H1 (cell line): ENCODE measurements around the gene KANSL1. TPM values are rescaled to one million over a fixed set of nuclear protein-coding genes. Genes with fewer than 3 reads are reported as not detected.

Experiments
- CTCF ChIA-PET: fragments of 300-600 bp; sonication (Branson Sonifier 250); formaldehyde crosslinking; loops from one replicate; lab custom pipeline; 2021; ENCODE audit not compliant: partially characterized antibody; lab: Charles Lee
- POLR2A ChIA-PET: fragments of 300-600 bp; sonication (Branson Sonifier 250); formaldehyde crosslinking; loops from one replicate; lab custom pipeline; 2021; ENCODE audit warnings: inconsistent platforms; ENCODE audit not compliant: partially characterized antibody; lab: Charles Lee
- DNase-seq, 2 experiments: peaks; one replicate each; pipeline versions ENCODE4 v3.0.0 to v3.0.0-alpha.2; 2010 to 2022; ENCODE audit warnings: low spot score in 2 of 2, low read depth in 1 of 2, mixed read lengths in 1 of 2
- FAIRE-seq: peaks from 2 replicates; lab custom pipeline; 2011; peaks lifted over from hg19 to GRCh38; lab: Jason Lieb, UNC
- H2AFZ ChIP-seq: 2 replicates; pipeline ENCODE4 v1.8.1; 2012; ENCODE audit warnings: low read length, inconsistent platforms
- H2AK5ac ChIP-seq: 2 replicates; pipeline ENCODE4 v1.6.1; 2013; ENCODE audit warnings: low read depth, low read length
- H2BK120ac ChIP-seq: replicated peaks from 2 replicates; pipeline ENCODE3; 2013; ENCODE audit warnings: low read depth, low read length, inconsistent platforms
- H2BK12ac ChIP-seq: 2 replicates; pipeline ENCODE4 v1.6.1; 2013; ENCODE audit warnings: low read depth, low read length
- H2BK15ac ChIP-seq: 2 replicates; pipeline ENCODE4 v1.6.1; 2013; ENCODE audit warnings: low read length
- H2BK20ac ChIP-seq: 2 replicates; pipeline ENCODE4 v1.6.1; 2013; ENCODE audit warnings: low read length
- H2BK5ac ChIP-seq: 2 replicates; pipeline ENCODE4 v1.6.1; 2013; ENCODE audit warnings: low read depth, low read length
- H3K14ac ChIP-seq: 2 replicates; pipeline ENCODE4 v1.6.1; 2013; ENCODE audit warnings: inconsistent platforms; ENCODE audit not compliant: insufficient read length
- H3K18ac ChIP-seq: 2 replicates; pipeline ENCODE4 v1.6.1; 2013; ENCODE audit warnings: low read length; ENCODE audit errors: extremely low read depth
- H3K23ac ChIP-seq: 2 replicates; pipeline ENCODE4 v1.6.1; 2013; ENCODE audit warnings: inconsistent platforms; ENCODE audit not compliant: insufficient read length
- H3K23me2 ChIP-seq: 2 replicates; pipeline ENCODE4 v1.6.1; 2013; ENCODE audit warnings: low read depth, low read length
- H3K27ac ChIP-seq: 2 replicates; pipeline ENCODE4 v1.6.1; 2011; ENCODE audit warnings: low read depth, low read length, inconsistent platforms
- H3K27me3 ChIP-seq, 4 experiments: replicated peaks in 1 of 4; 1 replicate in 1 of 4; 2 replicates in 3 of 4; pipeline versions ENCODE4 v1.6.1 to v1.8.1; 2011 to 2013; ENCODE audit warnings: low read length in 3 of 4, mild to moderate bottlenecking in 3 of 4, inconsistent platforms in 2 of 4, mixed read lengths in 2 of 4, moderate library complexity in 1 of 4; ENCODE audit not compliant: control insufficient read depth in 3 of 4, insufficient read depth in 3 of 4; ENCODE audit errors: extremely low read depth in 1 of 4
- H3K36me3 ChIP-seq, 4 experiments: 2 replicates each; pipeline versions ENCODE4 v1.6.1 to v1.8.1; 2011 to 2013; ENCODE audit warnings: mild to moderate bottlenecking in 4 of 4, low read length in 3 of 4, moderate library complexity in 2 of 4, control low read depth in 1 of 4, inconsistent platforms in 1 of 4; ENCODE audit not compliant: insufficient read depth in 4 of 4, control insufficient read depth in 2 of 4
- H3K4ac ChIP-seq: replicated peaks from 2 replicates; pipeline ENCODE3; 2013; ENCODE audit warnings: low read length, low read depth, mixed read lengths, inconsistent platforms; ENCODE audit not compliant: insufficient read length
- H3K4me1 ChIP-seq, 4 experiments: replicated peaks in 1 of 4; 1 replicate in 1 of 4; 2 replicates in 3 of 4; pipeline versions ENCODE4 v1.6.1 to v1.8.1; 2011 to 2013; ENCODE audit warnings: low read length in 3 of 4, inconsistent platforms in 2 of 4, mixed read lengths in 1 of 4; ENCODE audit not compliant: insufficient read depth in 4 of 4, control insufficient read depth in 3 of 4
- H3K4me2 ChIP-seq, 2 experiments: 2 replicates each; pipeline versions ENCODE4 v1.6.1 to v1.8.1; 2011 to 2013; ENCODE audit warnings: low read depth in 2 of 2, low read length in 2 of 2, control low read depth in 1 of 2, inconsistent platforms in 1 of 2, mild to moderate bottlenecking in 1 of 2; ENCODE audit not compliant: insufficient read depth in 1 of 2
- H3K4me3 ChIP-seq, 4 experiments: fragments of 200-600, 300-600 bp in 1 of 4; sonication (generic), shearing (Covaris generic), sonication (Bioruptor Twin) in 1 of 4; 2 replicates each; pipeline versions ENCODE4 v1.5.1 to v1.8.1; 2011 to 2016; ENCODE audit warnings: low read length in 4 of 4, low read depth in 3 of 4, control low read depth in 2 of 4, inconsistent platforms in 2 of 4, mild to moderate bottlenecking in 2 of 4, mixed read lengths in 1 of 4, moderate library complexity in 1 of 4; ENCODE audit not compliant: insufficient read depth in 2 of 4; ENCODE audit errors: extremely low read depth in 1 of 4
- H3K56ac ChIP-seq: replicated peaks from 2 replicates; pipeline ENCODE3; 2013; ENCODE audit warnings: low read depth, mild to moderate bottlenecking, mixed read lengths, low read length, inconsistent platforms; ENCODE audit not compliant: insufficient read length
- H3K79me1 ChIP-seq: 2 replicates; pipeline ENCODE4 v1.6.1; 2013; ENCODE audit warnings: low read depth, low read length, control low read depth
- H3K79me2 ChIP-seq, 2 experiments: 2 replicates each; pipeline versions ENCODE4 v1.6.1 to v1.8.1; 2012 to 2013; ENCODE audit warnings: low read length in 2 of 2, mild to moderate bottlenecking in 2 of 2, inconsistent platforms in 1 of 2; ENCODE audit not compliant: insufficient read depth in 2 of 2, control insufficient read depth in 1 of 2
- H3K9ac ChIP-seq, 4 experiments: replicated peaks in 1 of 4; 1 replicate in 1 of 4; 2 replicates in 3 of 4; pipeline versions ENCODE4 v1.6.1 to v1.8.1; 2011 to 2013; ENCODE audit warnings: low read depth in 3 of 4, low read length in 3 of 4, control low read depth in 2 of 4, mild to moderate bottlenecking in 2 of 4, moderate library complexity in 2 of 4, inconsistent platforms in 1 of 4; ENCODE audit errors: extremely low read depth in 1 of 4
- H3K9me3 ChIP-seq, 2 experiments: 2 replicates each; pipeline versions ENCODE4 v1.6.1 to v1.8.1; 2012 to 2013; ENCODE audit warnings: mild to moderate bottlenecking in 2 of 2, moderate library complexity in 2 of 2, control low read depth in 1 of 2, inconsistent platforms in 1 of 2, low read depth in 1 of 2, low read length in 1 of 2, mixed read lengths in 1 of 2; ENCODE audit not compliant: insufficient read depth in 2 of 2
- H4K20me1 ChIP-seq, 2 experiments: replicated peaks in 1 of 2; 2 replicates each; pipeline versions ENCODE3 to v1.8.1; 2011 to 2013; ENCODE audit warnings: inconsistent platforms in 2 of 2, low read length in 2 of 2, mild to moderate bottlenecking in 1 of 2; ENCODE audit not compliant: insufficient read depth in 2 of 2, control insufficient read depth in 1 of 2
- H4K5ac ChIP-seq: 2 replicates; pipeline ENCODE4 v1.6.1; 2013; ENCODE audit warnings: low read length, low read depth, mixed read lengths, inconsistent platforms; ENCODE audit not compliant: insufficient read length
- H4K8ac ChIP-seq: 2 replicates; pipeline ENCODE4 v1.8.0; 2013; ENCODE audit warnings: mild to moderate bottlenecking, moderate library complexity, low read length, inconsistent platforms; ENCODE audit not compliant: insufficient read depth; ENCODE audit errors: extremely low read depth
- H4K91ac ChIP-seq: replicated peaks from 2 replicates; pipeline ENCODE3; 2013; ENCODE audit warnings: low read length, mixed read lengths, inconsistent platforms; ENCODE audit not compliant: insufficient read length
- CBX5 ChIP-seq: fragments of 300-800, 300-1000 bp; sonication (generic); IDR thresholded peaks from 2 replicates; pipeline ENCODE4 v1.7.1; 2016; ENCODE audit warnings: antibody characterized with exemption, low read length, low read depth
- SAP30 ChIP-seq: fragments of 300-600 bp; sonication (generic); IDR thresholded peaks from 2 replicates; pipeline ENCODE4 v1.7.1; 2012; ENCODE audit warnings: low read length, moderate library complexity, mild to moderate bottlenecking, inconsistent platforms; ENCODE audit not compliant: insufficient read depth, insufficient replicate concordance
- WGBS, 2 experiments: shearing (Covaris generic) in 1 of 2; methylation state at CpG; one replicate each; pipeline versions ENCODE4 v1.1.6 to v1.1.7; 2013 to 2015; ENCODE audit warnings: low lambda C conversion rate in 2 of 2, mixed read lengths in 2 of 2, inconsistent platforms in 1 of 2, low coverage in 1 of 2, missing lambda C conversion rate in 1 of 2; ENCODE audit not compliant: insufficient replicate concordance in 2 of 2, insufficient coverage in 1 of 2, insufficient read length in 1 of 2; ENCODE audit errors: extremely low coverage in 1 of 2, missing lambda C conversion rate in 1 of 2; 5-methylcytosine and 5-hydroxymethylcytosine counted together
- polyA plus RNA-seq, 7 experiments: library from polyadenylated mRNA; depleted of rRNA in 3 of 7; stranded (reverse) in 5 of 7; unstranded in 2 of 7; fragments of >200 nt in 5 of 7; fragments of 200-250 nt in 2 of 7; gene quantifications; 1 replicate in 5 of 7; 2 replicates in 1 of 7; 4 replicates in 1 of 7; pipeline versions ENCODE4 v1.2.1 to v1.2.3, GENCODE V29; 2011 to 2013; ENCODE audit warnings: missing spikeins in 2 of 7, mixed read lengths in 2 of 7
- small RNA-seq: library from polyadenylated mRNA; stranded (forward); fragments of <200 nt; extraction: miRNeasy Mini kit (QIAGEN cat#:217004); gene quantifications from one replicate; pipeline ENCODE3, GENCODE V24; 2013; ENCODE audit not compliant: insufficient read depth
- total RNA-seq: library from RNA; stranded (reverse); fragmentation: NEBNext Ultra II Directional; extraction: Animal tissue kit (Norgen Biotek cat#: 25700); gene quantifications from 2 replicates; pipeline ENCODE4 v1.2.1, GENCODE V29; 2021

KANSL1 gene
- total and polyA plus RNA-seq, 2 of the 8 experiments (the other 6 are each of a cell fraction or from before 2014, with no cell fraction given): 34.0 to 128 TPM

DNA sequence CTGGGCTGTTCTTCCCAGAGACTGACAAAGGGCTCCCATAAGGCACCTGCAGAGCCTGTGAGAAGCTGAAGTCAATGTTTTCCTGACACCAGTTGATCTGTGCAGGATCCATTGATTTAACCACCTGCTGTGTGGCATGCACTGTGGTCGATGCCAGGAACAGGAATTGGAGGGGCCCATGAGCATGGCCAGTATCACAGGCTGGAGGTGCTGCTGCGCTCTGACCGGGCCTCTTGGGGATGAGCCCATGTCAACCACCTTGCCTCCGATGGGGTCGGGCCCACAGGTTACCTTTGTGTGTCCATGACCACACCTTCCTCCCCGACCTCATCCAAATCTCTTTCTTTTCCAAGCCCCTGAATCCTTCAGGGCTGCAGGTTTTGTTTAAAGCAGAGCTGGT, 212.4 kb downstream of the KANSL1 start:
- Histone ChIP-seq H3K23me2 (no peaks in the 10 kb centered on the region), H2BK12ac (no peak overlapping the region), H3K4me1 (peaks cover 0 to 10% (median 5%) of the 10 kb centered on the region in 4 experiments; a peak in 4 of 7 replicates), H4K8ac (no peak overlapping the region), H3K4ac (no peak overlapping the region), H4K20me1 (no peaks in the 10 kb centered on the region), H3K79me1 (no peaks in the 10 kb centered on the region), H3K23ac (no peak overlapping the region), H2AK5ac (no peak overlapping the region), H3K9ac (no peak overlapping the region), H3K4me2 (no peak overlapping the region), H3K79me2 (no peaks in the 10 kb centered on the region), H3K27me3 (no peaks in the 10 kb centered on the region; a peak in 1 of 7 replicates), H3K27ac (no peak overlapping the region), H3K9me3 (no peaks in the 10 kb centered on the region), H3K18ac (no peak overlapping the region), H2BK120ac (no peak overlapping the region), H2BK15ac (no peak overlapping the region), H2AFZ (no peak overlapping the region), H2BK20ac (no peak overlapping the region), H3K36me3 (no peaks in the 10 kb centered on the region), H3K4me3 (no peak overlapping the region), H4K91ac (no peak overlapping the region), H2BK5ac (no peak overlapping the region), H3K14ac (no peak overlapping the region), H3K56ac (no peak overlapping the region), H4K5ac (no peak overlapping the region)
- 91% methylated on average over 6 of the region's 6 CpGs; no CpG with 5 or more reads in 1 of the 2 experiments for WGBS, 2 experiments
- CTCF ChIA-PET: interaction anchor here (2.5 to 2.6 kb wide), 2 partner anchors 9 to 10 kb away, joined by 11 to 14 read pairs; no protein-coding TSS in a partner anchor
- POLR2A ChIA-PET: interaction anchor here (0.6 kb wide), 1 partner anchor 108 kb away, joined by 3 read pairs; no protein-coding TSS in a partner anchor
- DNase-seq (no peak), FAIRE-seq (no peak)
- TF ChIP-seq CBX5 (no peak), SAP30 (no peak)

Small RNA genes lying within 50 kb of the gene (small RNA-seq; reads per million reads assigned to genes)
- not detected for gene RF00019

Other genes with a start within 250 kb of the KANSL1 start
- not detected in 2 replicates for gene STH, start 194.2 kb downstream of the KANSL1 start, total RNA-seq
- gene STH, start 194.2 kb downstream of the KANSL1 start, polyA plus RNA-seq (2011; rRNA removed): not detected in 2 replicates
- 1.8 and 2.9 TPM in 2 replicates for gene LRRC37A, start 101.7 kb upstream of the KANSL1 start, total RNA-seq
- gene LRRC37A, start 101.7 kb upstream of the KANSL1 start, polyA plus RNA-seq (2011; rRNA removed): 1.1 and 1.4 TPM in 2 replicates
- 18.7 and 21.6 TPM in 2 replicates for gene ARL17B, start 168.3 kb upstream of the KANSL1 start, total RNA-seq
- gene ARL17B, start 168.3 kb upstream of the KANSL1 start, polyA plus RNA-seq (2011; rRNA removed): 4.8 and 5.4 TPM in 2 replicates